SK-N-SH treated with all-trans-retinoic acid at 6 μM for 48 hours (cell line): ENCODE data around the gene DYSF.

ENCODE experiments used
- ARNTL ChIP-seq: fragments of 450-650 bp; formaldehyde crosslinking; IDR thresholded peaks from 2 replicates; pipeline ENCODE4 v1.5.0; 2020; ENCODE audit warnings: low read depth, mild to moderate bottlenecking, moderate library complexity, borderline replicate concordance
- BACH2 ChIP-seq: fragments of 250-450 bp; sonication (Bioruptor Pico); IDR thresholded peaks from 2 replicates; pipeline ENCODE4 v1.9.0; 2021; ENCODE audit warnings: mild to moderate bottlenecking, borderline replicate concordance
- GLIS3 ChIP-seq: fragments of 250-450 bp; sonication (Bioruptor Pico); IDR thresholded peaks from 2 replicates; pipeline ENCODE4 v1.5.0; 2020; ENCODE audit warnings: mild to moderate bottlenecking, moderate library complexity
- PPARA ChIP-seq: fragments of 250-450 bp; sonication (Bioruptor Pico); IDR thresholded peaks from 2 replicates; pipeline ENCODE4 v1.5.0; 2020; ENCODE audit warnings: mild to moderate bottlenecking, borderline replicate concordance
- RARB ChIP-seq: fragments of 250-450 bp; sonication (Bioruptor Pico); IDR thresholded peaks from 2 replicates; pipeline ENCODE4 v1.8.0; 2021; ENCODE audit warnings: mild to moderate bottlenecking, moderate library complexity
- SNAI2 ChIP-seq: fragments of 250-450 bp; sonication (Bioruptor Pico); IDR thresholded peaks from 2 replicates; pipeline ENCODE4 v1.5.0; 2020; ENCODE audit warnings: mild to moderate bottlenecking, moderate library complexity
- TSHZ2 ChIP-seq: fragments of 250-450 bp; sonication (Bioruptor Pico); IDR thresholded peaks from 2 replicates; pipeline ENCODE4 v1.5.0; 2020; ENCODE audit warnings: mild to moderate bottlenecking, moderate library complexity
- ZFP3 ChIP-seq: fragments of 250-450 bp; sonication (Bioruptor Pico); IDR thresholded peaks from 2 replicates; pipeline ENCODE4 v1.5.0; 2020; ENCODE audit warnings: mild to moderate bottlenecking, moderate library complexity
- ZFP30 ChIP-seq: fragments of 450-650 bp; formaldehyde crosslinking; IDR thresholded peaks from 2 replicates; pipeline ENCODE4 v1.5.0; 2022; ENCODE audit warnings: mild to moderate bottlenecking, moderate library complexity
- ZNF70 ChIP-seq: fragments of 450-650 bp; formaldehyde crosslinking; IDR thresholded peaks from 2 replicates; pipeline ENCODE4 v1.5.0; 2020; ENCODE audit warnings: mild to moderate bottlenecking, moderate library complexity
- ZNF8 ChIP-seq: fragments of 450-650 bp; formaldehyde crosslinking; IDR thresholded peaks from 2 replicates; pipeline ENCODE4 v1.5.0; 2020; ENCODE audit warnings: mild to moderate bottlenecking, moderate library complexity
- TF ChIP-seq, protein P1 (sequence below): fragments of 250-450 bp; sonication (Bioruptor Pico); IDR thresholded peaks from 2 replicates; pipeline ENCODE4 v1.8.0; 2020; ENCODE audit warnings: mild to moderate bottlenecking, moderate library complexity, borderline replicate concordance
- TF ChIP-seq, protein P2 (sequence below): fragments of 250-450 bp; sonication (Bioruptor Pico); IDR thresholded peaks from 2 replicates; pipeline ENCODE4 v1.5.1; 2020; ENCODE audit warnings: low read depth, mild to moderate bottlenecking, moderate library complexity

GRCh38 chr2:71410696-71411095, 42.7 kb upstream of the DYSF start:
- TF ChIP-seq TSHZ2 (no peak), RARB (CRISPR knock-in tag) (no peak), ZNF70 (no peak), ZFP3 (CRISPR knock-in tag) (no peak), ARNTL (CRISPR knock-in tag) (no peak), PPARA (no peak), SNAI2 (CRISPR knock-in tag) (no peak), GLIS3 (CRISPR knock-in tag) (no peak), ZNF8 (CRISPR knock-in tag) (no peak), ZFP30 (CRISPR knock-in tag) (no peak), BACH2 (no peak)
- TF ChIP-seq, protein P1, sequence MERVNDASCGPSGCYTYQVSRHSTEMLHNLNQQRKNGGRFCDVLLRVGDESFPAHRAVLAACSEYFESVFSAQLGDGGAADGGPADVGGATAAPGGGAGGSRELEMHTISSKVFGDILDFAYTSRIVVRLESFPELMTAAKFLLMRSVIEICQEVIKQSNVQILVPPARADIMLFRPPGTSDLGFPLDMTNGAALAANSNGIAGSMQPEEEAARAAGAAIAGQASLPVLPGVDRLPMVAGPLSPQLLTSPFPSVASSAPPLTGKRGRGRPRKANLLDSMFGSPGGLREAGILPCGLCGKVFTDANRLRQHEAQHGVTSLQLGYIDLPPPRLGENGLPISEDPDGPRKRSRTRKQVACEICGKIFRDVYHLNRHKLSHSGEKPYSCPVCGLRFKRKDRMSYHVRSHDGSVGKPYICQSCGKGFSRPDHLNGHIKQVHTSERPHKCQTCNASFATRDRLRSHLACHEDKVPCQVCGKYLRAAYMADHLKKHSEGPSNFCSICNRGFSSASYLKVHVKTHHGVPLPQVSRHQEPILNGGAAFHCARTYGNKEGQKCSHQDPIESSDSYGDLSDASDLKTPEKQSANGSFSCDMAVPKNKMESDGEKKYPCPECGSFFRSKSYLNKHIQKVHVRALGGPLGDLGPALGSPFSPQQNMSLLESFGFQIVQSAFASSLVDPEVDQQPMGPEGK (CRISPR knock-in tag) = no peak
- TF ChIP-seq, protein P2, sequence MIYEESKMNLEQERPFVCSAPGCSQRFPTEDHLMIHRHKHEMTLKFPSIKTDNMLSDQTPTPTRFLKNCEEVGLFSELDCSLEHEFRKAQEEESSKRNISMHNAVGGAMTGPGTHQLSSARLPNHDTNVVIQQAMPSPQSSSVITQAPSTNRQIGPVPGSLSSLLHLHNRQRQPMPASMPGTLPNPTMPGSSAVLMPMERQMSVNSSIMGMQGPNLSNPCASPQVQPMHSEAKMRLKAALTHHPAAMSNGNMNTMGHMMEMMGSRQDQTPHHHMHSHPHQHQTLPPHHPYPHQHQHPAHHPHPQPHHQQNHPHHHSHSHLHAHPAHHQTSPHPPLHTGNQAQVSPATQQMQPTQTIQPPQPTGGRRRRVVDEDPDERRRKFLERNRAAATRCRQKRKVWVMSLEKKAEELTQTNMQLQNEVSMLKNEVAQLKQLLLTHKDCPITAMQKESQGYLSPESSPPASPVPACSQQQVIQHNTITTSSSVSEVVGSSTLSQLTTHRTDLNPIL (CRISPR knock-in tag) = no peak
